H9 (cell line): ENCODE results near the gene GNB1L. TPM values are rescaled to one million over a fixed set of nuclear protein-coding genes. Genes with fewer than 3 reads are reported as not detected.
A peak's percentile ranks its signal among the peaks of the same experiment; 100 is the strongest.

ENCODE experiments used
- DNase-seq: peaks from one replicate; pipeline ENCODE4 v3.0.0-alpha.2; 2017
- H2AFZ ChIP-seq: one replicate; pipeline ENCODE4 v1.6.1; 2013; ENCODE audit warnings: mild to moderate bottlenecking, low read length, control low read depth, moderate library complexity
- H2AK5ac ChIP-seq: 2 replicates; pipeline ENCODE4 v1.6.1; 2013; ENCODE audit warnings: low read length, control low read depth, mixed read lengths; ENCODE audit not compliant: insufficient read length
- H2BK120ac ChIP-seq: one replicate; pipeline ENCODE4 v1.6.1; 2013; ENCODE audit warnings: low read depth, mild to moderate bottlenecking, low read length, control low read depth, inconsistent platforms; ENCODE audit not compliant: poor library complexity, severe bottlenecking
- H2BK12ac ChIP-seq: 2 replicates; pipeline ENCODE4 v1.6.1; 2013; ENCODE audit warnings: low read length, control low read depth, mixed read lengths, low read depth; ENCODE audit not compliant: insufficient read length
- H2BK15ac ChIP-seq: 2 replicates; pipeline ENCODE4 v1.6.1; 2013; ENCODE audit warnings: low read depth, low read length, control low read depth
- H2BK20ac ChIP-seq: one replicate; pipeline ENCODE4 v1.6.1; 2013; ENCODE audit warnings: low read depth, mild to moderate bottlenecking, low read length, control low read depth, inconsistent platforms; ENCODE audit not compliant: poor library complexity, severe bottlenecking
- H2BK5ac ChIP-seq: 2 replicates; pipeline ENCODE4 v1.6.1; 2013; ENCODE audit warnings: low read length, control low read depth, mixed read lengths; ENCODE audit not compliant: insufficient read length
- H3K14ac ChIP-seq: 2 replicates; pipeline ENCODE4 v1.6.1; 2013; ENCODE audit warnings: low read length, control low read depth; ENCODE audit not compliant: insufficient read depth
- H3K18ac ChIP-seq: 2 replicates; pipeline ENCODE4 v1.6.1; 2013; ENCODE audit warnings: low read depth, mild to moderate bottlenecking, mixed read lengths, low read length, control low read depth; ENCODE audit not compliant: insufficient read length
- H3K23ac ChIP-seq: 2 replicates; pipeline ENCODE4 v1.6.1; 2013; ENCODE audit warnings: low read length, control low read depth, mixed read lengths, low read depth; ENCODE audit not compliant: insufficient read length
- H3K23me2 ChIP-seq: 2 replicates; pipeline ENCODE4 v1.6.1; 2013; ENCODE audit warnings: low read depth, mild to moderate bottlenecking, mixed read lengths, low read length, control low read depth; ENCODE audit not compliant: insufficient read length, poor library complexity, severe bottlenecking
- H3K27ac ChIP-seq: 2 replicates; pipeline ENCODE4 v1.5.1; 2013; ENCODE audit warnings: low read length, control low read depth, mixed read lengths, low read depth; ENCODE audit not compliant: insufficient read length
- H3K27me3 ChIP-seq: 2 replicates; pipeline ENCODE4 v1.6.1; 2013; ENCODE audit warnings: low read length, control low read depth, inconsistent platforms; ENCODE audit not compliant: insufficient read depth
- H3K4ac ChIP-seq: 2 replicates; pipeline ENCODE4 v1.6.1; 2013; ENCODE audit warnings: low read depth, mild to moderate bottlenecking, control low read depth, inconsistent platforms, low read length, moderate library complexity
- H3K4me1 ChIP-seq: 2 replicates; pipeline ENCODE4 v1.6.1; 2013; ENCODE audit warnings: low read length, control low read depth, inconsistent platforms; ENCODE audit not compliant: insufficient read depth
- H3K4me2 ChIP-seq: 2 replicates; pipeline ENCODE4 v1.6.1; 2013; ENCODE audit warnings: low read length, control low read depth, mixed read lengths; ENCODE audit not compliant: insufficient read length, insufficient read depth
- H3K56ac ChIP-seq: 2 replicates; pipeline ENCODE4 v1.6.1; 2013; ENCODE audit warnings: low read depth, mild to moderate bottlenecking, mixed read lengths, low read length, control low read depth; ENCODE audit not compliant: insufficient read length
- H3K79me1 ChIP-seq: 2 replicates; pipeline ENCODE4 v1.6.1; 2013; ENCODE audit warnings: low read depth, mild to moderate bottlenecking, moderate library complexity, low read length, control low read depth, inconsistent platforms; ENCODE audit not compliant: insufficient read depth, poor library complexity, severe bottlenecking
- H3K79me2 ChIP-seq: 2 replicates; pipeline ENCODE4 v1.6.1; 2013; ENCODE audit warnings: low read length, control low read depth, inconsistent platforms; ENCODE audit not compliant: insufficient read depth
- H3K9ac ChIP-seq: 2 replicates; pipeline ENCODE4 v1.6.1; 2013; ENCODE audit warnings: low read length, control low read depth, mixed read lengths; ENCODE audit not compliant: insufficient read length; ENCODE audit errors: extremely low read depth
- H3K9me3 ChIP-seq: one replicate; pipeline ENCODE4 v1.6.1; 2013; ENCODE audit warnings: low read depth, low read length, inconsistent platforms; ENCODE audit not compliant: control insufficient read depth
- H3T11ph ChIP-seq: one replicate; pipeline ENCODE4 v1.6.1; 2013; ENCODE audit warnings: mild to moderate bottlenecking, low read length, control low read depth, inconsistent platforms
- H4K20me1 ChIP-seq: one replicate; pipeline ENCODE4 v1.6.1; 2013; ENCODE audit not compliant: control insufficient read depth, insufficient read length, insufficient read depth
- H4K5ac ChIP-seq: 2 replicates; pipeline ENCODE4 v1.6.1; 2013; ENCODE audit warnings: low read depth, mild to moderate bottlenecking, mixed read lengths, low read length, control low read depth; ENCODE audit not compliant: insufficient read length
- H4K8ac ChIP-seq: replicated peaks from 2 replicates; pipeline ENCODE4 v1.6.1; 2013; ENCODE audit warnings: low read length, control low read depth, mixed read lengths, low read depth; ENCODE audit not compliant: insufficient read length
- H4K91ac ChIP-seq: 2 replicates; pipeline ENCODE4 v1.6.1; 2013; ENCODE audit warnings: low read depth, mild to moderate bottlenecking, moderate library complexity, mixed read lengths, low read length, control low read depth; ENCODE audit not compliant: insufficient read length
- H3K27ac Mint-ChIP-seq, 3 experiments: 2 replicates in 2 of 3; 3 replicates in 1 of 3; pipeline ENCODE4 v1.8.0; 2020 to 2021; ENCODE audit warnings: mixed read lengths in 3 of 3, mild to moderate bottlenecking in 1 of 3, moderate library complexity in 1 of 3
- H3K27me3 Mint-ChIP-seq: 2 replicates; pipeline ENCODE4 v1.8.0; 2021; ENCODE audit warnings: low read depth, mild to moderate bottlenecking, moderate library complexity, mixed read lengths
- H3K36me3 Mint-ChIP-seq, 3 experiments: 2 replicates in 2 of 3; 3 replicates in 1 of 3; pipeline ENCODE4 v1.8.0; 2020 to 2021; ENCODE audit warnings: low read depth in 3 of 3, mixed read lengths in 3 of 3; ENCODE audit not compliant: insufficient read depth in 1 of 3
- H3K4me1 Mint-ChIP-seq, 2 experiments: 2 replicates each; pipeline ENCODE4 v1.8.0; 2020; ENCODE audit warnings: mixed read lengths in 2 of 2
- H3K4me3 Mint-ChIP-seq, 2 experiments: 2 replicates in 1 of 2; 3 replicates in 1 of 2; pipeline ENCODE4 v1.8.0; 2020 to 2021; ENCODE audit warnings: mild to moderate bottlenecking in 2 of 2, mixed read lengths in 2 of 2, moderate library complexity in 1 of 2
- H3K9me3 Mint-ChIP-seq, 2 experiments: 2 replicates in 1 of 2; 3 replicates in 1 of 2; pipeline ENCODE4 v1.8.0; 2020; ENCODE audit warnings: mild to moderate bottlenecking in 2 of 2, mixed read lengths in 2 of 2, moderate library complexity in 1 of 2
- CTCF ChIP-seq: fragments of 200-600 bp; sonication (generic); conservative IDR thresholded peaks from 3 replicates; pipeline ENCODE4 v1.8.0; 2021; ENCODE audit warnings: antibody characterized with exemption, mild to moderate bottlenecking
- WGBS: extraction: QIAGEN DNeasy Blood & Tissue Kit; methylation state at CpG from one replicate; pipeline ENCODE4 v1.1.7; 2013; ENCODE audit warnings: missing lambda C conversion rate, low lambda C conversion rate, mixed read lengths; ENCODE audit not compliant: insufficient read length; ENCODE audit errors: extremely low coverage; 5-methylcytosine and 5-hydroxymethylcytosine counted together
- total RNA-seq: library from RNA; stranded (reverse); gene quantifications from 2 replicates; pipeline ENCODE4 v1.2.1, GENCODE V29; 2021

Gene GNB1L
- total RNA-seq, 1 experiment from 2014 or later: 22.4 TPM

GRCh38 chr22:19764636-19765476, 89.8 kb downstream of the GNB1L start:
- Histone ChIP-seq H2AK5ac (no peak overlapping the region), H2BK20ac (no peak overlapping the region), H3K9ac (no peak overlapping the region), H3K56ac (no peak overlapping the region), H3K23me2 (peaks cover 4% of the 10 kb centered on the region), H3K23ac (no peak overlapping the region), H4K8ac (no peak overlapping the region), H3K4me1 (peaks cover 4% of the 10 kb centered on the region; the same call in 1 of the 2 replicates), H3K14ac (no peak overlapping the region), H3K79me1 (no peaks in the 10 kb centered on the region), H4K5ac (no peak overlapping the region), H3K4ac (no peak overlapping the region), H3T11ph (no peak overlapping the region), H3K27ac (no peak overlapping the region), H3K4me2 (peak overlapping the region; percentile 15), H3K27me3 (peaks cover 73% of the 10 kb centered on the region), H3K18ac (no peak overlapping the region), H2BK12ac (no peak overlapping the region), H3K9me3 (no peaks in the 10 kb centered on the region), H3K79me2 (no peaks in the 10 kb centered on the region), H4K91ac (no peak overlapping the region), H4K20me1 (peaks cover 3% of the 10 kb centered on the region), H2AFZ (no peak overlapping the region), H2BK120ac (no peak overlapping the region), H2BK5ac (no peak overlapping the region), H2BK15ac (no peak overlapping the region; the same call in 1 of the 2 replicates)
- Mint-ChIP-seq H3K36me3 (peaks cover 0 to 3% (median 0%) of the 10 kb centered on the region in 3 experiments; a peak in 2 of 7 replicates), H3K4me3 (peak overlapping the region; percentile 0 to 80; a peak in 4 of 5 replicates), H3K27me3 (peaks cover 86% of the 10 kb centered on the region), H3K4me1 (peaks cover 11 to 46% of the 10 kb centered on the region in 2 experiments), H3K27ac (no peak overlapping the region), H3K9me3 (peaks cover 5 to 8% of the 10 kb centered on the region in 2 experiments; a peak in 3 of 5 replicates)
- no CpG with 5 or more reads among the region's 25 CpGs for WGBS
- no peak for DNase-seq
- TF ChIP-seq CTCF: no peak
